Measurements from ENCODE around the gene RGS16.

DNA sequence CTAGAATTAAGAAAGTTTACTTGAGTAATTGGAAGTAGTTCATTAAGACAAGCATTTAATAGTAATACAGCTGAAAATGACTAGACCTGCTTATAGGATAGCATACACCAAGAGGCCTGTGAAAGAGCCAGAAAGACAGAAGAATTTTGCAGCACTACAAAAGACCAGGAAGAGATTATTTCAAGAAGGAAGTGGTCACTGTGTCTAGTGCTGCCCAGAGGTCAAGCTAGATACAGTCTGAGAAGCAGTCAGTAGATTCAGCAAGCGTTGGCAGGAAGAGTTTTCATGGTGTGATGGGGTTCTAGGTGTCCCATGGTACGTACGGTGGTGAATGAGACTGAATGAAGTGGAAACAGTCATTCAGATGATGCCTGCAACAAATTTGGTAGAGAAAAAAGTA lies 48.7 kb upstream of the RGS16 start:
- TF ChIP-seq EZH2 (IDR thresholded peaks at IDR 0.05; ENCODE audit: insufficient read depth, poor library complexity, severe bottlenecking) (no peak), EZH2phosphoT487 (IDR thresholded peaks at IDR 0.05; ENCODE audit: insufficient read depth, low read depth) (no peak)
